Neural cell (in vitro differentiated cells): ENCODE measurements around the gene CCDC88C. TPM values are rescaled to one million over a fixed set of nuclear protein-coding genes. Genes with fewer than 3 reads are reported as not detected.

Experiments
- H2AFZ ChIP-seq: fragments of 200-600, 300-800 bp; sonication (generic), shearing (Covaris generic); 2 replicates; pipeline ENCODE4 v1.6.0; 2014; ENCODE audit warnings: low read depth, mild to moderate bottlenecking, antibody characterized with exemption, low read length, moderate library complexity
- H3F3A ChIP-seq: fragments of 200-600 bp; shearing (Covaris generic); 2 replicates; pipeline ENCODE4 v1.6.1; 2016; ENCODE audit warnings: mild to moderate bottlenecking, moderate library complexity, mixed read lengths, antibody characterized with exemption, low read length; ENCODE audit not compliant: insufficient read depth, poor library complexity, severe bottlenecking
- H3K27ac ChIP-seq: fragments of 200-600, 300-800 bp; sonication (generic), shearing (Covaris generic); 2 replicates; pipeline ENCODE4 v1.5.1; 2014; ENCODE audit warnings: mild to moderate bottlenecking, low read length, moderate library complexity
- H3K27me3 ChIP-seq: fragments of 300-800, 200-600 bp; sonication (generic), shearing (Covaris generic); 2 replicates; pipeline ENCODE4 v1.6.0; 2014; ENCODE audit warnings: mild to moderate bottlenecking, low read depth, low read length, moderate library complexity; ENCODE audit not compliant: insufficient read depth
- H3K36me3 ChIP-seq: fragments of 300-800, 200-600 bp; sonication (generic), shearing (Covaris generic); 2 replicates; pipeline ENCODE4 v1.5.1; 2014; ENCODE audit warnings: mild to moderate bottlenecking, antibody characterized with exemption, low read length, moderate library complexity; ENCODE audit not compliant: insufficient read depth
- H3K4me2 ChIP-seq: fragments of 300-800, 200-600 bp; sonication (generic), shearing (Covaris generic); 2 replicates; pipeline ENCODE4 v1.6.0; 2014; ENCODE audit warnings: mild to moderate bottlenecking, low read length
- H3K4me3 ChIP-seq: fragments of 300-800, 200-600 bp; sonication (generic), shearing (Covaris generic); 2 replicates; pipeline ENCODE4 v1.5.1; 2014; ENCODE audit warnings: mild to moderate bottlenecking, low read length, moderate library complexity
- H3K79me2 ChIP-seq: fragments of 200-600 bp; shearing (Covaris generic); replicated peaks from 2 replicates; pipeline ENCODE4 v1.6.0; 2014; ENCODE audit warnings: mild to moderate bottlenecking, low read length, moderate library complexity; ENCODE audit not compliant: insufficient read depth
- H3K9ac ChIP-seq: fragments of 300-800, 200-600 bp; sonication (generic), shearing (Covaris generic); 2 replicates; pipeline ENCODE4 v1.6.1; 2016; ENCODE audit warnings: mild to moderate bottlenecking, low read length, mixed read lengths
- H3K9me2 ChIP-seq: fragments of 200-600 bp; shearing (Covaris generic); 2 replicates; pipeline ENCODE4 v1.6.1; 2016; ENCODE audit warnings: mild to moderate bottlenecking, low read length, mixed read lengths; ENCODE audit not compliant: insufficient read depth
- H3K9me3 ChIP-seq: fragments of 200-600, 300-800 bp; sonication (generic), shearing (Covaris generic); 2 replicates; pipeline ENCODE4 v1.6.1; 2016; ENCODE audit warnings: mild to moderate bottlenecking, mixed run types, low read length, moderate library complexity, mixed read lengths
- H4K20me1 ChIP-seq: fragments of 200-600 bp; shearing (Covaris generic); 2 replicates; pipeline ENCODE4 v1.6.1; 2016; ENCODE audit warnings: mild to moderate bottlenecking, mixed run types; ENCODE audit not compliant: insufficient read depth
- EP300 ChIP-seq: fragments of 450-650 bp; conservative IDR thresholded peaks from 2 replicates; pipeline ENCODE4 v1.6.1; 2014; ENCODE audit warnings: antibody characterized with exemption, mild to moderate bottlenecking, moderate library complexity; ENCODE audit not compliant: poor library complexity, severe bottlenecking
- EZH2 ChIP-seq: fragments of 200-600, 300-800 bp; shearing (Covaris generic), sonication (generic); IDR thresholded peaks from 2 replicates; pipeline ENCODE4 v1.6.1; 2014; ENCODE audit warnings: antibody characterized with exemption, low read length, borderline replicate concordance, mild to moderate bottlenecking; ENCODE audit not compliant: insufficient read depth, poor library complexity, severe bottlenecking
- MXI1 ChIP-seq: fragments of 450-650 bp; conservative IDR thresholded peaks from 2 replicates; pipeline ENCODE4 v1.6.1; 2014; ENCODE audit warnings: antibody characterized with exemption, mild to moderate bottlenecking; ENCODE audit not compliant: poor library complexity, severe bottlenecking
- POLR2AphosphoS5 ChIP-seq: IDR thresholded peaks from 2 replicates; pipeline ENCODE4 v1.6.1; 2012
- RAD21 ChIP-seq: fragments of 450-650 bp; conservative IDR thresholded peaks from 2 replicates; pipeline ENCODE4 v1.6.1; 2014; ENCODE audit warnings: antibody characterized with exemption, mild to moderate bottlenecking, moderate library complexity
- SMC3 ChIP-seq: fragments of 450-650 bp; conservative IDR thresholded peaks from 2 replicates; pipeline ENCODE4 v1.6.1; 2014; ENCODE audit warnings: antibody characterized with exemption, mild to moderate bottlenecking, moderate library complexity; ENCODE audit not compliant: poor library complexity
- TAF1 ChIP-seq: IDR thresholded peaks from 2 replicates; pipeline ENCODE4 v1.6.1; 2012; ENCODE audit warnings: low read depth
- polyA plus RNA-seq: library from polyadenylated mRNA; depleted of rRNA; stranded (reverse); fragments of >200 nt; gene quantifications from 2 replicates; pipeline ENCODE4 v1.2.3, GENCODE V29; 2014
- TF ChIP-seq, protein P1 (sequence below): IDR thresholded peaks from 2 replicates; pipeline ENCODE4 v1.6.1; 2012; ENCODE audit warnings: borderline replicate concordance
- TF ChIP-seq, protein P2 (sequence below): fragments of 450-650 bp; IDR thresholded peaks from 2 replicates; pipeline ENCODE4 v1.5.1; 2014; ENCODE audit warnings: antibody characterized with exemption, mild to moderate bottlenecking, moderate library complexity; ENCODE audit not compliant: poor library complexity, severe bottlenecking

The CCDC88C gene
- polyA plus RNA-seq, 1 donor from 2014 or later, result 20.1 TPM

DNA sequence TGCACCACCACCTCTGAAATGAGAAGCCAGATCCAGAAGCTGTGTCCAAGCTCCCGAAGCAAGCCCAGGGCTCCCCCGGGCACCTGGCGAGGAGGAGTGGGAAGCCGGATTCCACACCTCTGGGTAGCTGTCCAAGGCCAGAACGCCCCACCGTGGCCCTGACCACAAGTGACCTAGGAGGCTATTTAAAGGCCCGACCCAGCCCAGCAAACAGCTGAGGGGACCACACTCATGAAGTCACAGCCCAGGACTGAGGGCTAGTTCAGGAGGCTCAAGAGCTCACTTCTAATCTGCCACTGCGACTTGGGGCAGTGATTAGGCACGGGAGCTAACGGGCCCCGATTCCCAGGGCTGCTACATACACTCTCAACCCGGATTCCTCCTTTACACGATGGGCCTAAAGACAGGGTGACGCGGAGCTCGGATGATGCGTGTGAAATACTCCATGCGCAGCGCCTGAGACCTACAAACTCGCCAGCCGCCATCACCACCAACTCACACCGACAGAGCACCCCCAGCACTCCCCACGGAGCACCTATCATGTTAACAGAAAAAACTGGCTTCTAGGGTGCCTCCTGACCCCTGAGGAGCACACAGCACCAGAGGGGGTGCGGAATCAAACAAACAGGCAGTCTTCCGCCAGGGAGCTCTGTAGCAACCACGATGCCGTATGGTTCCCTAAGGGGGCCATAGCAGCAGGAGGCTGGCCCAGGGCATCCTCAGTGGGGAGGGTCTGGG is 89.1 kb downstream of the CCDC88C start:
- no peaks in the 10 kb centered on the region for H3K9me3 ChIP-seq
- no peaks in the 10 kb centered on the region for H3K27me3 ChIP-seq
- no peak overlapping the region for H3K4me3 ChIP-seq
- H3K36me3 ChIP-seq, result no peaks in the 10 kb centered on the region
- no peak overlapping the region for H3K9ac ChIP-seq
- no peak overlapping the region for H3K27ac ChIP-seq
- H3K79me2 ChIP-seq, result no peaks in the 10 kb centered on the region
- no peaks in the 10 kb centered on the region for H3F3A ChIP-seq
- H3K9me2 ChIP-seq, result no peaks in the 10 kb centered on the region
- TF ChIP-seq EZH2, result no peak
- no peak for TF ChIP-seq POLR2AphosphoS5
- TF ChIP-seq, protein P1, sequence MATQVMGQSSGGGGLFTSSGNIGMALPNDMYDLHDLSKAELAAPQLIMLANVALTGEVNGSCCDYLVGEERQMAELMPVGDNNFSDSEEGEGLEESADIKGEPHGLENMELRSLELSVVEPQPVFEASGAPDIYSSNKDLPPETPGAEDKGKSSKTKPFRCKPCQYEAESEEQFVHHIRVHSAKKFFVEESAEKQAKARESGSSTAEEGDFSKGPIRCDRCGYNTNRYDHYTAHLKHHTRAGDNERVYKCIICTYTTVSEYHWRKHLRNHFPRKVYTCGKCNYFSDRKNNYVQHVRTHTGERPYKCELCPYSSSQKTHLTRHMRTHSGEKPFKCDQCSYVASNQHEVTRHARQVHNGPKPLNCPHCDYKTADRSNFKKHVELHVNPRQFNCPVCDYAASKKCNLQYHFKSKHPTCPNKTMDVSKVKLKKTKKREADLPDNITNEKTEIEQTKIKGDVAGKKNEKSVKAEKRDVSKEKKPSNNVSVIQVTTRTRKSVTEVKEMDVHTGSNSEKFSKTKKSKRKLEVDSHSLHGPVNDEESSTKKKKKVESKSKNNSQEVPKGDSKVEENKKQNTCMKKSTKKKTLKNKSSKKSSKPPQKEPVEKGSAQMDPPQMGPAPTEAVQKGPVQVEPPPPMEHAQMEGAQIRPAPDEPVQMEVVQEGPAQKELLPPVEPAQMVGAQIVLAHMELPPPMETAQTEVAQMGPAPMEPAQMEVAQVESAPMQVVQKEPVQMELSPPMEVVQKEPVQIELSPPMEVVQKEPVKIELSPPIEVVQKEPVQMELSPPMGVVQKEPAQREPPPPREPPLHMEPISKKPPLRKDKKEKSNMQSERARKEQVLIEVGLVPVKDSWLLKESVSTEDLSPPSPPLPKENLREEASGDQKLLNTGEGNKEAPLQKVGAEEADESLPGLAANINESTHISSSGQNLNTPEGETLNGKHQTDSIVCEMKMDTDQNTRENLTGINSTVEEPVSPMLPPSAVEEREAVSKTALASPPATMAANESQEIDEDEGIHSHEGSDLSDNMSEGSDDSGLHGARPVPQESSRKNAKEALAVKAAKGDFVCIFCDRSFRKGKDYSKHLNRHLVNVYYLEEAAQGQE, result no peak
- TF ChIP-seq, protein P2, sequence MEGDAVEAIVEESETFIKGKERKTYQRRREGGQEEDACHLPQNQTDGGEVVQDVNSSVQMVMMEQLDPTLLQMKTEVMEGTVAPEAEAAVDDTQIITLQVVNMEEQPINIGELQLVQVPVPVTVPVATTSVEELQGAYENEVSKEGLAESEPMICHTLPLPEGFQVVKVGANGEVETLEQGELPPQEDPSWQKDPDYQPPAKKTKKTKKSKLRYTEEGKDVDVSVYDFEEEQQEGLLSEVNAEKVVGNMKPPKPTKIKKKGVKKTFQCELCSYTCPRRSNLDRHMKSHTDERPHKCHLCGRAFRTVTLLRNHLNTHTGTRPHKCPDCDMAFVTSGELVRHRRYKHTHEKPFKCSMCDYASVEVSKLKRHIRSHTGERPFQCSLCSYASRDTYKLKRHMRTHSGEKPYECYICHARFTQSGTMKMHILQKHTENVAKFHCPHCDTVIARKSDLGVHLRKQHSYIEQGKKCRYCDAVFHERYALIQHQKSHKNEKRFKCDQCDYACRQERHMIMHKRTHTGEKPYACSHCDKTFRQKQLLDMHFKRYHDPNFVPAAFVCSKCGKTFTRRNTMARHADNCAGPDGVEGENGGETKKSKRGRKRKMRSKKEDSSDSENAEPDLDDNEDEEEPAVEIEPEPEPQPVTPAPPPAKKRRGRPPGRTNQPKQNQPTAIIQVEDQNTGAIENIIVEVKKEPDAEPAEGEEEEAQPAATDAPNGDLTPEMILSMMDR, result no peak
- no peak for TF ChIP-seq SMC3
- TF ChIP-seq EP300, result no peak
- no peak for TF ChIP-seq TAF1
- TF ChIP-seq RAD21, result no peak
- TF ChIP-seq MXI1, result no peak
- H3K4me2 ChIP-seq, result no peak overlapping the region
- no peak overlapping the region for H2AFZ ChIP-seq
- no peaks in the 10 kb centered on the region for H4K20me1 ChIP-seq

DNA sequence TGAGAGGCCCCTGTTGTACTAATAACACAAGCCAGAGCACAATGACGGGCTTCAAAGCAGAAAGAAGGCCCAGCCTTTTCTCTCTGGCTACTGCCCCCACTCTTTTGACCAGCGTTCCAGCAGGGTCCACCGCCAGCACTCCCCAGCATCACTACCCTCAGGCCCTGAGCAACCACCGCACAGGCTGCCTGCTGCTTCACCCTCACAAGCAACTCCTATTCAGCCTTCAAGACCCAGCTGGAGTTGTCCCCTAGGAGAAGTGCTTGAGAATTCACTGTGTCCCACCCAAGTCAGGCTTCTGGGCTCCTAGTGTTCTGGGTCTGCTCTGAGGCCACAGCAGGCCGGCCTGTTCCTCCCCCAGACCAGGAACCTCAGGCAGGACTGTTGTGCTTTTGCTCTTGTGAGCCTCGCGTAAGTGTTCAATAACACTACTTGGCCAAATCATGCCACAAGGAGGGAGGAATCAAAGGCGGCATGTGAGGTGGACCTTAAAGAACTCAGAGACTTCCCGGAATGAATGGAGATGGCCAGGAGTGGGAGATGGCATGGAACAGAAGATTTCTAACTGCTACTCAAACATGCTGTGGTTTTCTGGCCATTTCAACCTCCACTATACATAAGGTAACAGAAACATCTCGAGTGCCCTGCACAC is 89.8 kb downstream of the CCDC88C start:
- Histone ChIP-seq H4K20me1 (no peaks in the 10 kb centered on the region), H2AFZ (no peak overlapping the region), H3K27me3 (no peaks in the 10 kb centered on the region), H3K36me3 (no peaks in the 10 kb centered on the region), H3K4me3 (no peak overlapping the region), H3K79me2 (no peaks in the 10 kb centered on the region), H3K9me3 (no peaks in the 10 kb centered on the region), H3K4me2 (no peak overlapping the region), H3K9ac (no peak overlapping the region), H3K27ac (no peak overlapping the region), H3K9me2 (no peaks in the 10 kb centered on the region), H3F3A (no peaks in the 10 kb centered on the region)
- TF ChIP-seq POLR2AphosphoS5 (no peak), EP300 (no peak), TAF1 (no peak), MXI1 (no peak), RAD21 (no peak), SMC3 (no peak), EZH2 (no peak)
- TF ChIP-seq, protein P1, result no peak
- TF ChIP-seq, protein P2, result no peak
